Activated naive CD4-positive, alpha-beta T cell treated with anti-CD3 and anti-CD28 coated beads, Interleukin-2, amount 10 ng/mL, durations not matched to agents 7 days and 5 days (primary cell): ENCODE measurements around the gene RBMS3.
"Not testable (repeated sequence)": the region's sequence is repeated elsewhere in the genome, so short reads cannot be mapped to it uniquely, and the experiment has no call there.

ENCODE experiments used
- CTCF ChIA-PET: fragments of 350-600 bp; sonication (Branson Sonifier 250); formaldehyde crosslinking; loops from one replicate; lab custom pipeline; 2021; ENCODE audit warnings: antibody characterized with exemption; lab: Charles Lee
- DNase-seq: peaks from one replicate; pipeline ENCODE4 v3.0.0-alpha.2; 2020
- H3K27ac Mint-ChIP-seq: one replicate; pipeline ENCODE4 v1.8.0; 2021; ENCODE audit warnings: mild to moderate bottlenecking, moderate library complexity, mixed read lengths
- H3K27me3 Mint-ChIP-seq: one replicate; pipeline ENCODE4 v1.8.0; 2021; ENCODE audit warnings: mild to moderate bottlenecking, mixed read lengths
- H3K36me3 Mint-ChIP-seq: one replicate; pipeline ENCODE4 v1.8.0; 2021; ENCODE audit warnings: mixed read lengths
- H3K4me1 Mint-ChIP-seq: one replicate; pipeline ENCODE4 v1.8.0; 2021; ENCODE audit warnings: mixed read lengths
- H3K4me3 Mint-ChIP-seq: one replicate; pipeline ENCODE4 v1.8.0; 2021; ENCODE audit warnings: mild to moderate bottlenecking, moderate library complexity, mixed read lengths
- H3K9me3 Mint-ChIP-seq: one replicate; pipeline ENCODE4 v1.8.0; 2021; ENCODE audit warnings: mixed read lengths

Gene RBMS3

GRCh38 chr3:30042274-30042859, 761.5 kb downstream of the RBMS3 start:
- DNase-seq, result peak; percentile 76
- Mint-ChIP-seq H3K27me3 (peaks cover 18% of the 10 kb centered on the region), H3K27ac (no peak overlapping the region), H3K4me3 (no peak overlapping the region), H3K36me3 (no peaks in the 10 kb centered on the region), H3K9me3 (no peaks in the 10 kb centered on the region), H3K4me1 (peaks cover 4% of the 10 kb centered on the region)
- CTCF ChIA-PET, result interaction anchor here (0.6 to 5.3 kb wide), 27 partner anchors 11 to 1126 kb away, joined by 3 to 59 read pairs (median 4); no protein-coding TSS in a partner anchor

DNA sequence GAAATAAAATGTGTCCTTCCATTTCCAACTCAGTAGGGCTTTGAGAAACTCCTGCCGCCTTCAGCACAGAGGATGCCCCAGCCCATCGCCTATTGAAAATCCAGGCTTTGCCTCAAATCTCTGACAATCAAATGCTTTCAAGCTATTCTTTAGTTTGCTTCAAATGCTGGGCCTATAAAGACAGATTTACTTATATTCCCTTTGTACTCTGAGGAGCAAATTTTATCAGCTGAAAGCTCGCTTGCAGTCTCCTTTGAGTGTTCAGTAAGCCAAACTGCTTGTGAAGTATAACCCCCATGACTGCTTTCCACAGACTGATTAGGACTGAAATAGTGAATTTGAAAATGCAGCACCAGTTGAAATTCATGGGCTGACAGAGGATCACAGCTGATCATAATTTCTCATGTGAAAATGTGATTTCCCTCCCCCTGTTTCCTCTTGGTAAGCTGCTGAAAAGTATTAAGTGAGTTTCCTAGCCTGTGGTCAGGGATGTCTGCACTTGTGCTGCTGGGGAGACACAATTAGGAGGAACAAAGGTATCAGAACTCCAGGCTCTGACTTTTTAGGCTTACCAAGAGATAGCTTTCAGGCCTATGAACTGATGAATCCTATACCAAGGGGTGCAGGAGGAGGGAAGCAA, 762.2 kb downstream of the RBMS3 start:
- Mint-ChIP-seq H3K9me3 (no peaks in the 10 kb centered on the region), H3K27me3 (peaks cover 18% of the 10 kb centered on the region)
- CTCF ChIA-PET, result interaction anchor here (0.6 to 5.3 kb wide), 28 partner anchors 12 to 1127 kb away, joined by 3 to 59 read pairs (median 4); no protein-coding TSS in a partner anchor

DNA sequence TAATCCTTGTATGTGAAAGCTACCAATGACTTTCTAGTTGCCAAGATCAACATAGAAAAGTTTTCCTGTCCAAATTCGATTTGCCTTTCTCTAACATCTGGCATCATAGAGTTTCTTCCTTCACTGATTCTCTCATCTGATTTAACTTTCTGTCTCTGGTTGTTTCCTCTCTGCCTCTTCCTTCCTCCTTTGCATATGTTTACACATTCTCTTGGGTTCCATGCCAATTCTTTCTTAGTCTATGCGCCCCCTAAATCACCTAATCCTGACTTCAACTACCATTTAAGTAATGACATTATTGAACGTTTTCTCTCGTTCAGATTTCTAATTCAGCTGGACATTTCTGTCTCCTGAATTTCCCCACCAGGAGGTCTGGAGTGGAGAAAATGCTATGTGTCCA, 763.6 kb downstream of the RBMS3 start:
- DNase-seq, result no peak
- peaks cover 18% of the 10 kb centered on the region for H3K27me3 Mint-ChIP-seq
- H3K9me3 Mint-ChIP-seq, result no peaks in the 10 kb centered on the region
- H3K36me3 Mint-ChIP-seq, result no peaks in the 10 kb centered on the region
- CTCF ChIA-PET, result interaction anchor here (1.9 to 5.3 kb wide), 2 partner anchors 153 to 705 kb away, joined by 5 to 59 read pairs; no protein-coding TSS in a partner anchor
- peaks cover 4% of the 10 kb centered on the region for H3K4me1 Mint-ChIP-seq
- H3K4me3 Mint-ChIP-seq, result no peak overlapping the region
- H3K27ac Mint-ChIP-seq, result no peak overlapping the region

More for the DNA sequence above, 762.2 kb downstream of the RBMS3 start:
- peaks cover 4% of the 10 kb centered on the region for H3K4me1 Mint-ChIP-seq
- no peaks in the 10 kb centered on the region for H3K36me3 Mint-ChIP-seq
- H3K27ac Mint-ChIP-seq, result no peak overlapping the region
- no peak overlapping the region for H3K4me3 Mint-ChIP-seq
- no peak for DNase-seq

DNA sequence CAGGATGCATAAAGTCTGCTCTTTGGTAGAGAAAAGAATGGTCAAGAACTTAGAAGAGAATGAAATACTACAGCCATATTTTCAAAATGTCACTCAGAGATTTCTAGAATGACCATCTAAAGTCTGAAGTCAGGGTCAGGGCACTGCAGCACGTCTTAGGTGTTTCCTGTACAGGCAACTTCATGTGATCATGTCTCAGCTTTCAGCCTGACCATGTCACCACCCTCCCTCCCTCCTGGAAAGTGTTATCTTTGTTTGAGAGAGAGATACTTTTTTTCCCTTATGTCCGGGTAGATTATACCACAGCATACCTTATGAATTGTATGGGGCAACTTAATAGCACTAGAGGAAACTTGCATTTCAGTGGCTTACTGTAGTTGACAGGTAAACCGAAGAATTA, 767.6 kb downstream of the RBMS3 start:
- H3K4me3 Mint-ChIP-seq, result no peak overlapping the region
- H3K27ac Mint-ChIP-seq, result no peak overlapping the region
- peaks cover 12% of the 10 kb centered on the region for H3K27me3 Mint-ChIP-seq
- no peaks in the 10 kb centered on the region for H3K4me1 Mint-ChIP-seq
- no peak for DNase-seq
- no peaks in the 10 kb centered on the region for H3K36me3 Mint-ChIP-seq
- H3K9me3 Mint-ChIP-seq, result no peaks in the 10 kb centered on the region
- CTCF ChIA-PET, result interaction anchor here (1.4 kb wide), 1 partner anchor 36 kb away, joined by 3 read pairs; no protein-coding TSS in a partner anchor

- H3K4me1 Mint-ChIP-seq, H3K9me3 Mint-ChIP-seq, H3K27ac Mint-ChIP-seq, H3K4me3 Mint-ChIP-seq, CTCF ChIA-PET, H3K36me3 Mint-ChIP-seq, DNase-seq: not testable (repeated sequence)
- peaks cover 12% of the 10 kb centered on the region for H3K27me3 Mint-ChIP-seq
These were observed 769.2 kb downstream of the RBMS3 start for GRCh38 chr3:30050116-30050515.

GRCh38 chr3:30059240-30059639, 778.4 kb downstream of the RBMS3 start:
- no peaks in the 10 kb centered on the region for H3K27me3 Mint-ChIP-seq

More at GRCh38 chr3:30059240-30059639, 778.4 kb downstream of the RBMS3 start:
- Mint-ChIP-seq H3K4me3 (no peak overlapping the region), H3K4me1 (no peaks in the 10 kb centered on the region), H3K9me3 (no peaks in the 10 kb centered on the region), H3K36me3 (no peaks in the 10 kb centered on the region), H3K27ac (no peak overlapping the region)
- CTCF ChIA-PET, result interaction anchor here (1.0 kb wide), 1 partner anchor 139 kb away, joined by 3 read pairs; no protein-coding TSS in a partner anchor
- no peak for DNase-seq
